Mesothelial cell of epicardium (in vitro differentiated cells): ENCODE results near the gene PMS1. TPM values are rescaled to one million over a fixed set of nuclear protein-coding genes. Genes with fewer than 3 reads are reported as not detected.
"Not testable (repeated sequence)": the region's sequence is repeated elsewhere in the genome, so short reads cannot be mapped to it uniquely, and the experiment has no call there.

Source experiments
- DNase-seq, 2 experiments: peaks; one replicate each; pipeline ENCODE4 v3.0.0; 2021; ENCODE audit warnings: low spot score in 2 of 2; ENCODE audit not compliant: unreplicated experiment in 2 of 2
- H3K27ac Mint-ChIP-seq: 2 replicates; pipeline ENCODE4 v1.8.0; 2021; ENCODE audit warnings: mixed read lengths
- H3K27me3 Mint-ChIP-seq: 2 replicates; pipeline ENCODE4 v1.8.0; 2021; ENCODE audit warnings: low read depth, mixed read lengths
- H3K36me3 Mint-ChIP-seq: 2 replicates; pipeline ENCODE4 v1.8.0; 2021; ENCODE audit warnings: mixed read lengths
- H3K4me1 Mint-ChIP-seq: 2 replicates; pipeline ENCODE4 v1.8.0; 2021; ENCODE audit warnings: mixed read lengths
- H3K4me3 Mint-ChIP-seq: 2 replicates; pipeline ENCODE4 v1.8.0; 2021; ENCODE audit warnings: mild to moderate bottlenecking, moderate library complexity, mixed read lengths
- H3K9me3 Mint-ChIP-seq: 2 replicates; pipeline ENCODE4 v1.8.0; 2021; ENCODE audit warnings: mixed read lengths
- total RNA-seq: library from RNA; stranded (reverse); gene quantifications from 3 replicates; pipeline ENCODE4 v1.2.1, GENCODE V29; 2021
- TF ChIP-seq, protein P1 (sequence below): fragments of 200-600 bp; sonication (generic); IDR thresholded peaks from one replicate; pipeline ENCODE4 v1.5.0; 2021; ENCODE audit warnings: antibody characterized with exemption; ENCODE audit not compliant: unreplicated experiment

PMS1 gene
- 50.3 to 50.5 TPM (median 50.3 TPM) in 3 replicates for total RNA-seq

GRCh38 chr2:189783927-189784867, at the start of gene PMS1, which contains the start of gene ORMDL1:
Gene PMS1, plus strand, starts transcription at chr2:189784450. Its CDS starts 7,360 bp downstream, at chr2:189791810.
Gene ORMDL1, minus strand, starts transcription at chr2:189784339. Its CDS starts 1,744 bp downstream, at chr2:189782595.
- TF ChIP-seq, protein P1, sequence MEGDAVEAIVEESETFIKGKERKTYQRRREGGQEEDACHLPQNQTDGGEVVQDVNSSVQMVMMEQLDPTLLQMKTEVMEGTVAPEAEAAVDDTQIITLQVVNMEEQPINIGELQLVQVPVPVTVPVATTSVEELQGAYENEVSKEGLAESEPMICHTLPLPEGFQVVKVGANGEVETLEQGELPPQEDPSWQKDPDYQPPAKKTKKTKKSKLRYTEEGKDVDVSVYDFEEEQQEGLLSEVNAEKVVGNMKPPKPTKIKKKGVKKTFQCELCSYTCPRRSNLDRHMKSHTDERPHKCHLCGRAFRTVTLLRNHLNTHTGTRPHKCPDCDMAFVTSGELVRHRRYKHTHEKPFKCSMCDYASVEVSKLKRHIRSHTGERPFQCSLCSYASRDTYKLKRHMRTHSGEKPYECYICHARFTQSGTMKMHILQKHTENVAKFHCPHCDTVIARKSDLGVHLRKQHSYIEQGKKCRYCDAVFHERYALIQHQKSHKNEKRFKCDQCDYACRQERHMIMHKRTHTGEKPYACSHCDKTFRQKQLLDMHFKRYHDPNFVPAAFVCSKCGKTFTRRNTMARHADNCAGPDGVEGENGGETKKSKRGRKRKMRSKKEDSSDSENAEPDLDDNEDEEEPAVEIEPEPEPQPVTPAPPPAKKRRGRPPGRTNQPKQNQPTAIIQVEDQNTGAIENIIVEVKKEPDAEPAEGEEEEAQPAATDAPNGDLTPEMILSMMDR: no peak
- Mint-ChIP-seq H3K27ac (peak within 1 kb of the TSS; percentile 94), H3K36me3 (peaks cover 17% of the 10 kb centered on the region), H3K4me3 (peak within 1 kb of the TSS; percentile 91), H3K9me3 (no peaks in the 10 kb centered on the region), H3K4me1 (peaks cover 33% of the 10 kb centered on the region), H3K27me3 (no peaks in the 10 kb centered on the region)
- DNase-seq: peak; percentile 95 to 98

DNA sequence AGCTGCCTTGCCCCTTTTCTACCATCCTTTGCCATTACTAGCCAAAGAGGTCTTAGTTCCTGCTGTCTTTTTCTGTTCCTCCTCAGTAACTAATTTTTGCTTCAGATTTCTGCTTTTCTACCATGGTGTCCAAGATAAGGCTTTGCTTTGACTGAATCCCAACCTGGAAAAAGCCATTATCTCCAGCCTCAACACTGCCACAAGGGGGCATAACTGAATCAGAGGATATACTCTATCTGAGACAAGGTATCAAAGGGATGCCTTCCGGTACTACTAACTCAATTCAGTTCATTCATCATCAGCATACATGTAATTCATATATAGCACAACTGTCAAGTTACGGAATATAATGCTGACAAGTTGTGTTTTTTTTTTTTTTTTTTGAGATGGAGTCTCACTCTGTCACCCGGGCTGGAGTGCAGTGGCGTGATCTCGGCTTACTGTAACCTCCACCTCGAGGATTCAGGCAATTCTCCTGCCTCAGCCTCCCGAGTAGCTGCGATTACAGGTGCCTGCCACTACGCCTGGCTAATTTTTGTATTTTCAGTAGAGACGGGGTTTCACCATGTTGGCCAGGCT, 33.1 kb upstream of the PMS1 start:
- H3K4me3 Mint-ChIP-seq: no peak overlapping the region

DNA sequence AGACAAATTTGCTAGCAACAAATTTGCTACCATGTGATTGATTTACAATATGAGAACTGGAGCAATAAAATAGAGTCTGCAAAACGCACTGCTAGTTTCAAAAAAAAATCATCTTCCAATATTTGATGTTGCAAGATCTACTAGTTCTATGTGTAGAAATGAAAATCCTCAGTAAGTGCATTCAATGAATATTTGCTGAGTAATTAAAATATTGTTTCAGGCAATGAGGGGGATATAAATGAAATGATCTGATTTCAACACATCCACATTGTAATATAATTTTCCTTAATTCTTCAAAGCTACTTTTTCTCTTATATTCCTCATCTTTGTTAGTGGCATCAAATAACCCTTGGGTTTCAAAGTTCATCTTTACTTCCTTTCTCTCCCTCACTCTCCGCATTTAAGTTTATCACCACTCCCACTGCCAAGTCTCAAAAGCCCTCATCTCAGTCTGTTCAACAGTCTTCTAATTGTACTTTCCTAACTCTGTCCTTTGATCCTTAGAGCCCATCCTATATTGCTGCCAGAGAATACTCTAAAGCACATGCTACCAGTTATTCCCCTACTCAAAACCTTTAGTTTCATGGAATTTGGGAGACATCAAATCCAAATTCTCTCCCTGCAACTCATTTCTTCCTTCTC, 27.8 kb upstream of the PMS1 start:
- TF ChIP-seq, protein P1: no peak
- H3K27ac Mint-ChIP-seq: no peak overlapping the region
- H3K36me3 Mint-ChIP-seq: peaks cover 13% of the 10 kb centered on the region
- no peaks in the 10 kb centered on the region for H3K27me3 Mint-ChIP-seq
- H3K4me3 Mint-ChIP-seq: no peak overlapping the region
- DNase-seq: no peak
- no peaks in the 10 kb centered on the region for H3K9me3 Mint-ChIP-seq
- peaks cover under 1% of the 10 kb centered on the region for H3K4me1 Mint-ChIP-seq

More for the DNA sequence above, 33.1 kb upstream of the PMS1 start:
- H3K9me3 Mint-ChIP-seq: no peaks in the 10 kb centered on the region
- peaks cover 13% of the 10 kb centered on the region for H3K36me3 Mint-ChIP-seq
- no peaks in the 10 kb centered on the region for H3K4me1 Mint-ChIP-seq
- no peak overlapping the region for H3K27ac Mint-ChIP-seq
- TF ChIP-seq, protein P1: peak; percentile 26
- no peaks in the 10 kb centered on the region for H3K27me3 Mint-ChIP-seq
- DNase-seq: no peak

DNA sequence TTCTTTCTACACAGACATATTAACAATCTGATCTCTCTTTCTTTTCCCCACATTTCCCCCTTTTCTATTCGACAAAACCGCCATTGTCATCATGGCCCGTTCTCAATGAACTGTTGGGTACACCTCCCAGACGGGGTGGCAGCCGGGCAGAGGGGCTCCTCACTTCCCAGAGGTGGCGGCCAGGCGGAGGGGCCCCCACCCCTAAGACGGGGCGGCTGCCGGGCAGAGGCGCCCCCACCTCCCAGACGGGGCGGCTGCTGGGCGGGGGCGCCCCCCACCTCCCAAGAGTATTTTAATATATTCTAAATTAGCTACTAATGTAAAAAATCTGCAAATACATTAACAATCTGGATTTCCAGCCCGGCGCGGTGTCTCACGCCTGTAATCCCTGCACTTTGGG, 24.1 kb upstream of the PMS1 start:
- not testable (repeated sequence) for DNase-seq, H3K27me3 Mint-ChIP-seq, H3K27ac Mint-ChIP-seq, H3K36me3 Mint-ChIP-seq, H3K9me3 Mint-ChIP-seq, H3K4me3 Mint-ChIP-seq
- peaks cover 13% of the 10 kb centered on the region for H3K4me1 Mint-ChIP-seq

GRCh38 chr2:189762229-189762550, 22.1 kb upstream of the PMS1 start:
- Mint-ChIP-seq H3K4me1 (peaks cover 13% of the 10 kb centered on the region), H3K27me3 (no peaks in the 10 kb centered on the region), H3K36me3 (peaks cover 19% of the 10 kb centered on the region), H3K27ac (peak overlapping the region; percentile 97), H3K4me3 (peak overlapping the region; percentile 94), H3K9me3 (no peaks in the 10 kb centered on the region)
- DNase-seq: no peak
- TF ChIP-seq, protein P1: no peak
